HG02938 (cell line): ENCODE results near the gene ADIG.

Source experiments
- ATAC-seq: cut with Tn5 transposase; IDR thresholded peaks from one replicate; pipeline ENCODE4 v1.9.1; 2021; ENCODE audit warnings: mild to moderate bottlenecking, moderate library complexity; ENCODE audit not compliant: unreplicated experiment

Gene ADIG

GRCh38 chr20:38601216-38602184 is 20.5 kb downstream of the ADIG start, which contains the start of gene ARHGAP40:
TSS of gene ARHGAP40 (plus strand) at chr20:38601809.
- ATAC-seq: no peak

GRCh38 chr20:38602185-38602581 is 21.2 kb downstream of the ADIG start:
- ATAC-seq: no peak

- no peak for ATAC-seq
These were observed 22.3 kb downstream of the ADIG start for GRCh38 chr20:38603286-38603685.

DNA sequence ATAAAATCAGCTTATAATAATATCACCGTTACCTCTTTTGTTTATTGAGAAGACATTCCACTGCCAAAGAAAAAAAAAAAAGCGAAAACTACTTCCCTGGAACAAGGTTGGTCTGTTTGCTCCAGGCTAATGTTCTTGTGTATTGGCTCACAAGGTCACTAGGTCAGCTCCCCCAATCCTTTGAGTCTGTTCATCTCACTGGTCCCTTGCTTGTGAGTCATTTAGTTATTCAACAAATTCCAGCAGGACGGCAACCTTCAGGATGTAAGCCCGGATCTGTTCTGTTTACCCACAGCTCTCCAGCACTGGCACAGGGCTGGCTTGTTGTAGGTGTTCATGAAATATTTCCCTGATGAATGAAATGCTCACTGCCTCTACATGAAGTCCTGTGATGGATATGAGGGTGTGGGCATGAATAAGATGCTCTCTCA is 23.9 kb downstream of the ADIG start:
- no peak for ATAC-seq

DNA sequence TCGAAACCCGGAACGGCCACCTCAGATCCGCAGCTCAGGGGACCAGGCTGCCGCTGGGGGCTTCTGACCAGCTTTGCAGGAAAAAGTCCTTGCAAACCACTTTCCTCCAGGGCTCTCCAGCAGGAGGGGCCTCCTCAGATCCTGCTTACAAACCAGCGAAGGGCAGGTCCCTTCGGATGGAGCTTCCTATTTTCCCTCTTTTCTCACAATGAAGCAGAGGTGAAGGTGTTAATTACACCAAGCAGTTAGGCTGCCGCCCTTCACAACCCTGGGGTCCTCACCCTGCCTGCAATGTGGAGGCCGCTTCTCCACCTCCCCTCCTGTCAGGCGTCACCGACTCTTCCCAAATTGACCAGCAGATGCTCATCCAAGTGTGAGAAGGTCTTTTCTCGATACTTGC is 26.4 kb downstream of the ADIG start:
- no peak for ATAC-seq

DNA sequence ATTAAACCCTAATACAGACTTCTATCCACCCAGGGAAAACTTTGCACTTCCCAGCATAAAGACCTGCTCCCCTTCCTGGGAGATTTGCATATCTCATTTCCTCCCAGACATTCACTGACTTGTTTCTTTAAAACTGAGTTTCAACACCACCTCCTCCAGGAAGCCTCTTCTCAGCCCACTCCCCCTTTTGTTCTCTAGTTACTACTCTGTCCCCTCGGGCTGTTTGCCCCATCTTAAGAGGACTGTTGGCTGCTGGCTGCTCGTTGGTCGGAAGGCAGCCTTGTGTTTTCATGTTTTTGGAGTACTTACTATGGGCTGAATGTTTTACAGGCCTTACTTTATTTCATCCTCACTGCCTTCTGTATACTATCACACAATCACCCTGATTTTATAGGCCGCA is 27.2 kb downstream of the ADIG start:
- no peak for ATAC-seq

GRCh38 chr20:38609815-38610214 is 28.8 kb downstream of the ADIG start:
- no peak for ATAC-seq

DNA sequence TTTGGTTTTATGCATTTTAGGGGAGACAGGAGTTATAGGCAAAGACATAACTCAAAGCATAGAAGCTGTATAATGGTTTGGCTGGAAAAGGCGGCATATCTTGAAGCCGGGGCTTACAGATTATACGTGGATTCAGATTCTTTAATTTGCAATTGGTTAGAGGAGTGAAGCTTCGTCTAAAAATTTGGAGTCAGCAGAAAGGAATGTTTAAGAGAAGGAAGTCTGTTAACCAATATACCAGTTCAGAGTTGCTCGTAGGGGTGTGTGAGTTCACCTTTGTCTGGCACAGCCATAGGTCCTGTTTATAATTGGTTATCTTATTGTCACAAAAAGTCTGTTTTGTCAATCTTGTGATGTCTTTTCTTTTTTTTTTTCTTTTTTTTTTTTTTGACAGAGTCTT is 29.5 kb downstream of the ADIG start:
- ATAC-seq: no peak

DNA sequence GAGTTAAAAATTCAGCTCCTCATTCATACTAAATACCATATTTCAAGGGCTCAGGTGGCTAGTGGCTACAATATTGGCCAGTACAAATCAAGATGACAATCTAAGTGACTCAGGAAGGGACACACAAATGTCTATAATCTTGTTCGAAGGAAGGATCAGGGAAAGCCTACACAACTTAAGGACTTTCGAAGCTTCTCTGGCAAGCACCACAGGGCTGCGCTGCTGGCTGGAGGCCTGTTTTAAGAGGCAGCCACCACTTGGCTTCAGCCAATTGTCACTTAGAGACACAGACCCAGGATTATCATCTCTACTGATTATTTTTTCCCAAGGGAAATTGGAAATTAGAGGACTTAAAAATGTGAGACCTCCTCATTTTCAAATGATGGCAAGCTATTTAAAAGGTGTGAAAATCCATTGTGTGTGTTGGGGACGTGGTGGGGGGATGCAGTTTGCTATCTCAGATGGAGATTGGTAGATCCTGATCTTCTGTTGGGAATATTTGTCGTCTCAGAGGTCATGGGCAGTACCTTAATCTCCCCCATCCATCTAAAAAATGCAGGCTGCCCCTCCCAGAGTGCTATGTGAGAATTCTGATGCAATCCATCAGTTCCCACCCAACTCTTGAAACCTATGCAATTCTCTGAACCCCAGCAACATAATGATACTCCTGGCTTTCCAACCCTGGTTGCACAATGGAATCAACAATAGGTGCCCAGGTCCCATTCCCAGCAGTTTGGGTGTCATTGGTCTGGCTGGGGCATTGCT is 31.9 kb downstream of the ADIG start:
- no peak for ATAC-seq

- ATAC-seq: no peak
These were observed 34.3 kb downstream of the ADIG start for GRCh38 chr20:38615283-38615682.

DNA sequence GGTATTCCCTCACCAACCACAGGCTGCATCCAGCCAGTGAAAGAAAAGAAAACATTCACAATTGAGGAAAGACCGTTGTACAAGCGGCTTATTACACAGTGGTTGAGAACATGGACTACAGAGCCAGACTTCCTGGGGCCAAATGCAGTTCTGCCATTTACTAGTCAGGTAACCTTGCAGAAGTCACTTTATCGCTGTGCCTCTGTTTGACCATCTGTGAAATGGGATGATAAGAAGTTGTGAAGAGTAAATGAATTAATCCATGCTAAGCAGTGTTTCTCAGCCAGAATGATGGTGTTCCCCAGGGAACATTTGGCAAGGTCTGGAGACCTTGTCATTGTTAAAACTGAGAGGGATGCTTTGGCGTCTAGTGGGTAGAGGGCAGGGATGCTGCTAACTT is 35.5 kb downstream of the ADIG start:
- ATAC-seq: no peak

DNA sequence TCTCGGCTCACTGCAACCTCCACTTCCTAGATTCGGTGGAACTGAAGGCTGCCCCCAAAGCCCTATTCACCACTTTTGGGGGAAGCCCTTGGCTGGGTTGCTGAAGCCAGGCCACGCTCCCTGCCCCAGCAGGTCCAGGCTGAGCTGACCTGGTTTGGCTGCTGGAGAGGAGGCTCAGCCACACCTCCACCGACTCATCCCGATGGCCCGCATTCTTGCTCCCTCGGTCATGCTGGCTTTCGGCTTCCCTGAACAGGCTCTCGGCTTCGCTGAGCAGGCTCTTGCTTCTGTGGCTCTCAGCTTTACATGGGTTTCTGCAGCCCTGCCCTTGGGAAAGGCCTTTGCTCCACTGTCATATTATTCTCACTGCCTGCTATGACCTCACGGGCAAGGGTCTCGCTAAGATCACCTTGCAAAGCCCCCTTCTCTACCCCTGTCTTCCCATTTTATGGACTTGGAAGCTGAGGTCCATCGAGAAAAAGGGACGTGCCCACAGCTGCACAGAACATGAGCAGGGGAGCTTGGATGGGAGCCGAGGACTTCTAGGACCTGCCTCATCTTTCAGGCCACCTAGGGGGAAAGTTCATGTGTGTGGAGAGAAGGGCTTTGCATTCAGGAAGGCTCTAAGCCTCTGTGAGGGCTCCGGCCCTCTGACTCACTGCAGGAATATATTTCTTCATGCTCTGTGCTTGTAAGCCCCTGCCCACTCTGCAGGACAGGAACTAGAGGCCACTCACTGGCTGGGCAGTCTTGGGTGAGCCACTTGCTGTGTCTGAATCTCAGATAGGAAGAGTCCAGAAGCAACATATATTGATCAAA is 36.2 kb downstream of the ADIG start:
- ATAC-seq: no peak

- no peak for ATAC-seq
These were observed 36.8 kb downstream of the ADIG start for GRCh38 chr20:38617830-38618196.

GRCh38 chr20:38620441-38620840 is 39.4 kb downstream of the ADIG start:
- ATAC-seq: no peak

DNA sequence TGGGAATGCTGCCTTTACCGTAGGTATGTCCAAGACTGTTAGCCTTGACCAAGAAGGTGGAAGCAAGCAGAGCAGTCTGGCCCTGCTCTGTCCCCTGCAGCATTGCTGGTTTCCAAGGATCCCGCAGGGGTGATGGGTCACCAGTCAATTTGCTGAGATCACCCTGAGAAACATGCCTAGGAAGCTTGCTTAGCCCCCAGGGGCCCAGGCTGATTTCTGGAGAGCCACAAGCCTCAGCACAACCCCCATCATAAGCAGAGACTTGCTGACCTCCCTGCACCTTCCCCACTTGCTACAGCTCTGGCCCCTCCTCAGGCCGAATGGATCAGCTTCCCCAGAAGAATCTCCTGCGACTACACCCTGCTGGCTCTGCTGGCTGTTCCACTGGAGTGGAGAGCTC is 42.1 kb downstream of the ADIG start:
- no peak for ATAC-seq

DNA sequence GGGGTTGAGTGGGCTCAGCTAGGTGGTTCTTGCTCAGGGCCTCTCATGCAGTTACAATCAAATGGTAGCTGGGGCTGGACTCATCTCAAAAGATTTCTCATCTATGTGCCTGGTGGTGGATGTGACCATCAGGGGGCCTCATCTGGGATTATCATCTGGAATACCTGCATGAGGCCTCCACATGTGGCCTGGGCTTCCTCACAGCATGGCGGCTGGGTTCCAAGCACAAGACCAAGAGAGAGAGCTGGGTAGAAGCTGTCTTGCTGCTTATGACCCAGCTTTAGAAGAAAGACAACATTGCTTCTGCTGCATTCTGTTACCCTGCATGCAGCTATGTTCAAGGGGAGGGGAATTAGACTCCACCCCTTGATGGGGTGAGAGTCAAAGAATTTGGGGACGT is 43.1 kb downstream of the ADIG start:
- ATAC-seq: no peak

- no peak for ATAC-seq
These were observed 44.9 kb downstream of the ADIG start for GRCh38 chr20:38625896-38626295.

- no peak for ATAC-seq
These were observed 46.1 kb downstream of the ADIG start for GRCh38 chr20:38626921-38627659.

- no peak for ATAC-seq
These were observed 47.8 kb downstream of the ADIG start for GRCh38 chr20:38628580-38629470.
